ENCODE measurements around the gene RND2. TPM values are rescaled to one million over a fixed set of nuclear protein-coding genes. Genes with fewer than 3 reads are reported as not detected.

The RND2 gene
- total and polyA plus RNA-seq, 9 of the 15 experiments (the other 6 are each of a cell fraction or from before 2014, with no cell fraction given) = 0.15 to 1.9 (median 0.98) TPM

DNA sequence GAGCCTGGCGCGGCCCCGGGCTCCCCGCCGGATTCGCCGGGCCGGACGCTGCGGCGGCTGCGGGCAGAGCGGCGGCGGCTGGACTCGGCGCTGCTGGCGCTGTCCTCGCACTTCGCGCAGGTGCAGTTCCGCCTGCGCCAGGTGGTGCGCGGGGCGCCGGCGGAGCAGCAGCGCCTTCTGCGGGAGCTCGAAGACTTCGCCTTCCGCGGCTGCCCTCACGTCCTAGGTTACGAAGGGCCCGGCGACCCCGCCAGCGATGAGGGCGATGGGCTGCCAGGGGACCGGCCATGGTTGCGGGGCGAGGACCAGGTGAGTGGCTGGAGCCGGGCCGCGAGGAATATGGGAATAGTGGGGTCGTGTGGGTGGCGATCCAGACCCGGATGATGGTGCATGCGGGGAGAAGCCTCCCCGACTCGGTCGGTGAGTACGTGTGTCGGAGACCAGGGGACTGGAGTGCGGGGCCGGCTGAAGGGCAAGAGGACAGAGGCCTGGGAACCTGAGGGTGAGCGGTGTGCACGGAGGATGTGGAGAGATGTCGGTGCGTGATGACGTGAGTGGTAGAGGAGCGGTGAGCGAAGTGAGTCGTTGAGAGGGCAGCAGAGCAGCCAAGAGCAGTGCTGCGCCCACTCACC is 44.1 kb upstream of the RND2 start (continued):
- TF ChIP-seq, protein P1, sequence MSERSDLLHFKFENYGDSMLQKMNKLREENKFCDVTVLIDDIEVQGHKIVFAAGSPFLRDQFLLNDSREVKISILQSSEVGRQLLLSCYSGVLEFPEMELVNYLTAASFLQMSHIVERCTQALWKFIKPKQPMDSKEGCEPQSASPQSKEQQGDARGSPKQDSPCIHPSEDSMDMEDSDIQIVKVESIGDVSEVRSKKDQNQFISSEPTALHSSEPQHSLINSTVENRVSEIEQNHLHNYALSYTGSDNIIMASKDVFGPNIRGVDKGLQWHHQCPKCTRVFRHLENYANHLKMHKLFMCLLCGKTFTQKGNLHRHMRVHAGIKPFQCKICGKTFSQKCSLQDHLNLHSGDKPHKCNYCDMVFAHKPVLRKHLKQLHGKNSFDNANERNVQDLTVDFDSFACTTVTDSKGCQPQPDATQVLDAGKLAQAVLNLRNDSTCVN (CRISPR knock-in tag; IDR thresholded peaks at IDR 0.05) = no peak
- TF ChIP-seq KAT2B (IDR thresholded peaks at IDR 0.05; ENCODE audit: low read depth, low read length) = no peak
- 0 out of 2 replicates have a peak, but pooled peaks have one; percentile 19 for TF ChIP-seq SMAD4 (CRISPR knock-in tag; conservative IDR thresholded peaks at IDR 0.05)
- TF ChIP-seq, protein P2, sequence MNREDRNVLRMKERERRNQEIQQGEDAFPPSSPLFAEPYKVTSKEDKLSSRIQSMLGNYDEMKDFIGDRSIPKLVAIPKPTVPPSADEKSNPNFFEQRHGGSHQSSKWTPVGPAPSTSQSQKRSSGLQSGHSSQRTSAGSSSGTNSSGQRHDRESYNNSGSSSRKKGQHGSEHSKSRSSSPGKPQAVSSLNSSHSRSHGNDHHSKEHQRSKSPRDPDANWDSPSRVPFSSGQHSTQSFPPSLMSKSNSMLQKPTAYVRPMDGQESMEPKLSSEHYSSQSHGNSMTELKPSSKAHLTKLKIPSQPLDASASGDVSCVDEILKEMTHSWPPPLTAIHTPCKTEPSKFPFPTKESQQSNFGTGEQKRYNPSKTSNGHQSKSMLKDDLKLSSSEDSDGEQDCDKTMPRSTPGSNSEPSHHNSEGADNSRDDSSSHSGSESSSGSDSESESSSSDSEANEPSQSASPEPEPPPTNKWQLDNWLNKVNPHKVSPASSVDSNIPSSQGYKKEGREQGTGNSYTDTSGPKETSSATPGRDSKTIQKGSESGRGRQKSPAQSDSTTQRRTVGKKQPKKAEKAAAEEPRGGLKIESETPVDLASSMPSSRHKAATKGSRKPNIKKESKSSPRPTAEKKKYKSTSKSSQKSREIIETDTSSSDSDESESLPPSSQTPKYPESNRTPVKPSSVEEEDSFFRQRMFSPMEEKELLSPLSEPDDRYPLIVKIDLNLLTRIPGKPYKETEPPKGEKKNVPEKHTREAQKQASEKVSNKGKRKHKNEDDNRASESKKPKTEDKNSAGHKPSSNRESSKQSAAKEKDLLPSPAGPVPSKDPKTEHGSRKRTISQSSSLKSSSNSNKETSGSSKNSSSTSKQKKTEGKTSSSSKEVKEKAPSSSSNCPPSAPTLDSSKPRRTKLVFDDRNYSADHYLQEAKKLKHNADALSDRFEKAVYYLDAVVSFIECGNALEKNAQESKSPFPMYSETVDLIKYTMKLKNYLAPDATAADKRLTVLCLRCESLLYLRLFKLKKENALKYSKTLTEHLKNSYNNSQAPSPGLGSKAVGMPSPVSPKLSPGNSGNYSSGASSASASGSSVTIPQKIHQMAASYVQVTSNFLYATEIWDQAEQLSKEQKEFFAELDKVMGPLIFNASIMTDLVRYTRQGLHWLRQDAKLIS (CRISPR knock-in tag; IDR thresholded peaks at IDR 0.05) = no peak
- TF ChIP-seq ETV1 (tag; conservative IDR thresholded peaks at IDR 0.05; ENCODE audit: low read depth) = no peak
- TF ChIP-seq FOXM1 (IDR thresholded peaks at IDR 0.05; ENCODE audit: low read depth) = no peak
- no peak for TF ChIP-seq FOXM1 (CRISPR knock-in tag; IDR thresholded peaks at IDR 0.05; ENCODE audit: low read depth)
- no peak for TF ChIP-seq PHB (CRISPR knock-in tag; IDR thresholded peaks at IDR 0.05)
- no peak for TF ChIP-seq MTA2 (IDR thresholded peaks at IDR 0.05; ENCODE audit: low read depth)
- TF ChIP-seq POLR2A (conservative IDR thresholded peaks at IDR 0.05) = peak; percentile 57; the same call in 1 of the 2 replicates
- TF ChIP-seq, protein P3, sequence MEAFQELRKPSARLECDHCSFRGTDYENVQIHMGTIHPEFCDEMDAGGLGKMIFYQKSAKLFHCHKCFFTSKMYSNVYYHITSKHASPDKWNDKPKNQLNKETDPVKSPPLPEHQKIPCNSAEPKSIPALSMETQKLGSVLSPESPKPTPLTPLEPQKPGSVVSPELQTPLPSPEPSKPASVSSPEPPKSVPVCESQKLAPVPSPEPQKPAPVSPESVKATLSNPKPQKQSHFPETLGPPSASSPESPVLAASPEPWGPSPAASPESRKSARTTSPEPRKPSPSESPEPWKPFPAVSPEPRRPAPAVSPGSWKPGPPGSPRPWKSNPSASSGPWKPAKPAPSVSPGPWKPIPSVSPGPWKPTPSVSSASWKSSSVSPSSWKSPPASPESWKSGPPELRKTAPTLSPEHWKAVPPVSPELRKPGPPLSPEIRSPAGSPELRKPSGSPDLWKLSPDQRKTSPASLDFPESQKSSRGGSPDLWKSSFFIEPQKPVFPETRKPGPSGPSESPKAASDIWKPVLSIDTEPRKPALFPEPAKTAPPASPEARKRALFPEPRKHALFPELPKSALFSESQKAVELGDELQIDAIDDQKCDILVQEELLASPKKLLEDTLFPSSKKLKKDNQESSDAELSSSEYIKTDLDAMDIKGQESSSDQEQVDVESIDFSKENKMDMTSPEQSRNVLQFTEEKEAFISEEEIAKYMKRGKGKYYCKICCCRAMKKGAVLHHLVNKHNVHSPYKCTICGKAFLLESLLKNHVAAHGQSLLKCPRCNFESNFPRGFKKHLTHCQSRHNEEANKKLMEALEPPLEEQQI (IDR thresholded peaks at IDR 0.05) = no peak
- no peak for TF ChIP-seq NR1H2 (CRISPR knock-in tag; IDR thresholded peaks at IDR 0.05)
- TF ChIP-seq ELK3 (CRISPR knock-in tag; IDR thresholded peaks at IDR 0.05) = no peak
- TF ChIP-seq, protein P4, sequence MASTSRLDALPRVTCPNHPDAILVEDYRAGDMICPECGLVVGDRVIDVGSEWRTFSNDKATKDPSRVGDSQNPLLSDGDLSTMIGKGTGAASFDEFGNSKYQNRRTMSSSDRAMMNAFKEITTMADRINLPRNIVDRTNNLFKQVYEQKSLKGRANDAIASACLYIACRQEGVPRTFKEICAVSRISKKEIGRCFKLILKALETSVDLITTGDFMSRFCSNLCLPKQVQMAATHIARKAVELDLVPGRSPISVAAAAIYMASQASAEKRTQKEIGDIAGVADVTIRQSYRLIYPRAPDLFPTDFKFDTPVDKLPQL (IDR thresholded peaks at IDR 0.05; ENCODE audit: extremely low read depth, insufficient read length) = no peak
- TF ChIP-seq ZNF764 (CRISPR knock-in tag; IDR thresholded peaks at IDR 0.05; ENCODE audit: low read depth) = no peak

Data from K562 (cell line).